ENCODE measurements around the gene LSM5.

GRCh38 chr7:32447218-32447617 lies 43.0 kb downstream of the LSM5 start:
- TF ChIP-seq FOXK2 (IDR thresholded peaks at IDR 0.05) = no peak
- TF ChIP-seq FOXM1 (IDR thresholded peaks at IDR 0.05; ENCODE audit: borderline replicate concordance) = no peak
- TF ChIP-seq SUZ12 (IDR thresholded peaks at IDR 0.05) = no peak
- no peak for TF ChIP-seq L3MBTL2 (conservative IDR thresholded peaks at IDR 0.05)
- TF ChIP-seq ZNF384 (IDR thresholded peaks at IDR 0.05) = no peak
- TF ChIP-seq TARDBP (IDR thresholded peaks at IDR 0.05) = no peak
- no peak for TF ChIP-seq NFRKB (IDR thresholded peaks at IDR 0.05)
- no peak for TF ChIP-seq HDGF (IDR thresholded peaks at IDR 0.05; ENCODE audit: borderline replicate concordance)
- no peak for TF ChIP-seq BHLHE40 (IDR thresholded peaks at IDR 0.05; ENCODE audit: borderline replicate concordance)
- TF ChIP-seq ARNT (IDR thresholded peaks at IDR 0.05) = no peak
- TF ChIP-seq CTBP1 (IDR thresholded peaks at IDR 0.05; ENCODE audit: borderline replicate concordance) = no peak
- TF ChIP-seq ELF4 (IDR thresholded peaks at IDR 0.05) = no peak

Data from HEK293T (cell line).